ENCODE results near the gene CFAP92.

CFAP92 gene

DNA sequence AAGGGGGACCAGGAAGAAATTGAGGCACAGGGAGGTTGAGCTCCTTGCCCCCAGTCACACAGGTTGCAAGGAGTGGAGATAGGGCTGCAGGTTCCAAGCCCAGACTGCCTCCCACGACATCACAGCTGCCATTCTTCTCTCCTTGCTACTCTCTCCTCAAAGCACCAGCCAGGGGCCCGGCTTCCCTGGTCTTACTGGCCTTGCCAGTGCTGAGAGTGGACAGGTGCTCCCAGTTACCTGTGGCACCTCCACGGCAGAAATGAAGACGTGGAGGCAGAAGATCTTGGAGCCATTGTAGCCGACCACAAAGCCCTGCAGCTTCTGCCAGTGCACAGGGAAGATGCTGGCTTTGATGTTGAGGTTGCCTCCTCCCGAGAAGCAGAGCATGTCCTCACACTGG is 132.4 kb downstream of the CFAP92 start:
- DNase-seq (ENCODE audit: low spot score), result no peak

All from activated CD4-positive, alpha-beta T cell treated with anti-CD3 and anti-CD28 coated beads, Interleukin-2, Interleukin-4, amounts not matched to agents 100 ng/mL and 50 ng/mL, durations not matched to agents 16 hours and 8 hours (primary cell).